ENCODE results near the gene SUB1. TPM values are rescaled to one million over a fixed set of nuclear protein-coding genes. Genes with fewer than 3 reads are reported as not detected.

The SUB1 gene
- total RNA-seq, 1 donor from 2014 or later, result 213 TPM

GRCh38 chr5:32638309-32638708 is 53.0 kb downstream of the SUB1 start:
- TF ChIP-seq CTCF (IDR thresholded peaks at IDR 0.05), result no peak
- Mint-ChIP-seq H3K27me3 (peaks cover 5% of the 10 kb centered on the region), H3K4me3 (no peak overlapping the region), H3K9me3 (no peaks in the 10 kb centered on the region), H3K4me1 (no peaks in the 10 kb centered on the region), H3K36me3 (ENCODE audit: low read depth) (no peaks in the 10 kb centered on the region), H3K27ac (no peak overlapping the region)
- intact Hi-C loops (cut with micrococcal nuclease), result no loop called here
- no peak for DNase-seq
- ChIA-PET POLR2A (no interaction called here), CTCF (no interaction called here)
- no peak for ATAC-seq (ENCODE audit: low read depth)

DNA sequence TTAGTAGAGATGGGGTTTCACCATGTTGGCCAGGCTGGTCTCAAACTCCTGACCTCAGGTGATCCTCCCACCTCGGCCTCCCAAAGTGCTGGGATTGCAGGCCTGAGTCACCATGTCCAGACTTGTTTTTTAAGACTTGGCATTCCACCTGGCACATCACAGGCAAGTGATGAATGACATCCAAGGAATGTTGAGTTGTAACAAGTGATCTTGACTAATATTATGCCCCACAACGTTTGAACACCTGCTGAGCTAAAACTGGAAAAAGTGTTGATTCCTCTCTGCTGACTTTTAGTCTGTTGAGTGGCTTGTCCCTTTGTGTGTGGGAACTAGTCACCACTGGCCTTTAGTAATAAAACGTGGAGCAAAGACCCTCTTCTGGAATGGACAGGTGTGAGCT is 54.6 kb downstream of the SUB1 start:
- ATAC-seq (ENCODE audit: low read depth) (no peak), DNase-seq (no peak)
- Mint-ChIP-seq H3K9me3 (no peaks in the 10 kb centered on the region), H3K4me1 (no peaks in the 10 kb centered on the region), H3K27ac (no peak overlapping the region), H3K27me3 (peaks cover 5% of the 10 kb centered on the region), H3K36me3 (ENCODE audit: low read depth) (no peaks in the 10 kb centered on the region), H3K4me3 (no peak overlapping the region)
- POLR2A ChIA-PET, result no interaction called here
- CTCF ChIA-PET, result no interaction called here
- TF ChIP-seq CTCF (IDR thresholded peaks at IDR 0.05), result no peak
- intact Hi-C loops (cut with micrococcal nuclease), result no loop called here

GRCh38 chr5:32642276-32643002 is 57.1 kb downstream of the SUB1 start:
- Mint-ChIP-seq H3K27ac (no peak overlapping the region), H3K36me3 (ENCODE audit: low read depth) (no peaks in the 10 kb centered on the region), H3K9me3 (no peaks in the 10 kb centered on the region), H3K4me3 (no peak overlapping the region), H3K4me1 (no peaks in the 10 kb centered on the region), H3K27me3 (peaks cover 6% of the 10 kb centered on the region)
- no peak for DNase-seq
- ChIA-PET POLR2A (no interaction called here), CTCF (no interaction called here)
- ATAC-seq (ENCODE audit: low read depth), result no peak
- no peak for TF ChIP-seq CTCF (IDR thresholded peaks at IDR 0.05)
- intact Hi-C loops (cut with micrococcal nuclease), result no loop called here

DNA sequence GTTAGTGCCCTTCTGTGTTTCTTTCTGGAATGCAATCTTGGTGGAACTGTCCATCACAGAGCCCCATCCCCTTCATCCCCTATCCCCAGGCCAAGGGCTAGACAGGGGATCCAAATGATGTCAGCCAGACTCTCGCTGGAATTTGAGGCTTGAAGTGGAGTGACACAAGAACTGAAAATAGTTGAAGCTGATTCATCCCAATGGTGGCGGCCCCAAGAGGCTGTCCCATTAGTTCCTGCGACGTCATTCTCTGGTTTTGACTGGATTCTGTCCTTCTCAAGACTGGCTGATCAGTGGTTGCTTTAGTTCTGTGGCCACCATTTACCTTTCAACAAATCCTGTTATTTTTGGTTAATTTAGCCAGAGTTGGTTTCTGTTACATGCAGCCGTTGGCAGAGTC is 59.9 kb downstream of the SUB1 start:
- intact Hi-C loops (cut with micrococcal nuclease), result no loop called here
- ChIA-PET POLR2A (no interaction called here), CTCF (no interaction called here)
- Mint-ChIP-seq H3K9me3 (no peaks in the 10 kb centered on the region), H3K27me3 (peaks cover 3% of the 10 kb centered on the region), H3K4me1 (no peaks in the 10 kb centered on the region), H3K27ac (no peak overlapping the region), H3K4me3 (no peak overlapping the region), H3K36me3 (ENCODE audit: low read depth) (no peaks in the 10 kb centered on the region)
- ATAC-seq (ENCODE audit: low read depth) (no peak), DNase-seq (no peak)
- no peak for TF ChIP-seq CTCF (IDR thresholded peaks at IDR 0.05)

DNA sequence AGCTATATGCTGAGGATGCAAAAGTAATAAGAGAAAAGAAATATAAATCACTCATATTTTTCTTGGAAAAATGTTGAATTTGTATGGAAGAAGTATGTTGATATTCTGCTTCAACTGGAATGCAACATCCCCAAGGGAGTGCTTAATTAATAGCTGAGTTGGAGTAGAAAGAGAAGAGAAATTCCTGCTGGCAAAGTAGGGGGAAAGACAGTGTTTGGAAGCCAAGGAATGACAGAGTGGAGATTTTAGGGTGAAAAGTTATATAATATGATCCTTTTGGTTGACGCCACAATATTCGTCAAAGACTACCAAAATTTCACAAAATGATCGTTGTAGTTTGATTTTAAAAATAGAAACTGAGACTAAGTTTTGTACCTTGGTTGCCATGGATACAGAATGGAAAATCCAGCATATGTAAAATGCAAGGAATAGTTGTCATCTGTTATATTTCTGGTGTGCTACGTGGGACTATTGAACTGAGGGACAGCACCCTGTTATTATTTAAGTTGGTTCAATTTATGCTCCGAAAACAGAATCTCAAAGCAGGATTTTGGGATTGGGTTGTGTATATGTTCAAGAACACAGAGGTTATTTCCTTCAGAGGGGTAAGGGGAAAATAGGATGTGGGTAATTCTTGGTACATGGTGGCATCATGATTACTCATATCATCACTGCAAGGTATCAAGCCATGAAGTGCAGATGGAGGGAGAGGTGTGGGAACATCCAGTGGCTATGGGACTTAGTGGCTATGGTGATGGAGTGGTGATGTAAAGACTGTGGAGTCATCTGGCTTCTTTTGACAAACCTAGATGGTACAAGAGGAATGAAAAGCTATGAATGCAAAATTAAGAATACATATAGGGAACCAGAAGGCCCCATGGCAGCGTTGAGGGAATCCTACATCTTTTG is 61.0 kb downstream of the SUB1 start:
- no peak for TF ChIP-seq CTCF (IDR thresholded peaks at IDR 0.05)
- ChIA-PET POLR2A (no interaction called here), CTCF (no interaction called here)
- no peaks in the 10 kb centered on the region for H3K36me3 Mint-ChIP-seq (ENCODE audit: low read depth)
- ATAC-seq (ENCODE audit: low read depth), result no peak
- no peak for DNase-seq
- intact Hi-C loops (cut with micrococcal nuclease), result no loop called here
- no peaks in the 10 kb centered on the region for H3K4me1 Mint-ChIP-seq
- no peak overlapping the region for H3K4me3 Mint-ChIP-seq
- no peaks in the 10 kb centered on the region for H3K9me3 Mint-ChIP-seq
- H3K27me3 Mint-ChIP-seq, result peaks cover 3% of the 10 kb centered on the region
- H3K27ac Mint-ChIP-seq, result no peak overlapping the region
